Stimulated activated CD4-positive, alpha-beta T cell treated with anti-CD3 and anti-CD28 coated beads, Interleukin-4, amount 100 ng/mL, for 1 hour (primary cell): ENCODE measurements around the gene P3H2.
"Not testable (repeated sequence)": the region's sequence is repeated elsewhere in the genome, so short reads cannot be mapped to it uniquely, and the experiment has no call there.

ENCODE experiments used
- DNase-seq: peaks from one replicate; pipeline ENCODE4 v3.0.0-alpha.2; 2020

Gene P3H2, protein sequence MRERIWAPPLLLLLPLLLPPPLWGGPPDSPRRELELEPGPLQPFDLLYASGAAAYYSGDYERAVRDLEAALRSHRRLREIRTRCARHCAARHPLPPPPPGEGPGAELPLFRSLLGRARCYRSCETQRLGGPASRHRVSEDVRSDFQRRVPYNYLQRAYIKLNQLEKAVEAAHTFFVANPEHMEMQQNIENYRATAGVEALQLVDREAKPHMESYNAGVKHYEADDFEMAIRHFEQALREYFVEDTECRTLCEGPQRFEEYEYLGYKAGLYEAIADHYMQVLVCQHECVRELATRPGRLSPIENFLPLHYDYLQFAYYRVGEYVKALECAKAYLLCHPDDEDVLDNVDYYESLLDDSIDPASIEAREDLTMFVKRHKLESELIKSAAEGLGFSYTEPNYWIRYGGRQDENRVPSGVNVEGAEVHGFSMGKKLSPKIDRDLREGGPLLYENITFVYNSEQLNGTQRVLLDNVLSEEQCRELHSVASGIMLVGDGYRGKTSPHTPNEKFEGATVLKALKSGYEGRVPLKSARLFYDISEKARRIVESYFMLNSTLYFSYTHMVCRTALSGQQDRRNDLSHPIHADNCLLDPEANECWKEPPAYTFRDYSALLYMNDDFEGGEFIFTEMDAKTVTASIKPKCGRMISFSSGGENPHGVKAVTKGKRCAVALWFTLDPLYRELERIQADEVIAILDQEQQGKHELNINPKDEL

DNA sequence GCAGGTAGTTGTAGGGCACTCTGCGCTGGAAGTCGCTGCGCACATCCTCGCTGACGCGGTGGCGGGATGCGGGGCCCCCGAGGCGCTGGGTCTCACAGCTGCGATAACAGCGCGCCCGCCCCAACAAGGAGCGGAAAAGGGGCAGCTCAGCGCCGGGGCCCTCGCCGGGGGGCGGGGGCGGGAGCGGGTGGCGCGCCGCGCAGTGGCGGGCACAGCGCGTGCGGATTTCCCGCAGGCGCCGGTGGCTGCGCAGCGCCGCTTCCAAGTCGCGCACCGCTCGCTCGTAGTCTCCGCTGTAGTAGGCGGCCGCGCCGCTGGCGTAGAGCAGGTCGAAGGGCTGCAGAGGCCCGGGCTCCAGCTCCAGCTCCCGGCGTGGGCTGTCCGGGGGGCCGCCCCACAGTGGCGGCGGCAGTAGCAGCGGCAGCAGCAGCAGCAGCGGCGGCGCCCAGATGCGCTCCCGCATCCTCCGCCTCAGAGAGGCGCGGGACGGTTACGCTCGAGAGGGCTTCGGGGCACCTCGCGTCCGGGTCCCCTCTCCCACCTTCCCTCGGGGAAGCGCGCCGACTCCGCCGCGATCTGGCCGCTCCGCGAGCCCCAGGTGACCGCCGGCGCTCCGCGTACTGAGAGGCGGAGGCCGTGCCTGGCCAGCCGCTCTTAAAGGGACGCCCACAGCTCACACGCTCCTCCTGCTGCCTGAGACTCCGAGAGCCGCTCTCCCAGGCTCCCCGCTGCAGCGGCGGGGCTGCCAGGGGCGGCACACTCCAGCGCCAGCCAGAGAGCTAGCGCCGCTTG lies at the start of gene P3H2:
Gene P3H2, minus strand, starts transcription at position 629 of the 792 bp plus-strand sequence. Its CDS starts 166 bp downstream, at position 463.
- peak; percentile 16 for DNase-seq

DNA sequence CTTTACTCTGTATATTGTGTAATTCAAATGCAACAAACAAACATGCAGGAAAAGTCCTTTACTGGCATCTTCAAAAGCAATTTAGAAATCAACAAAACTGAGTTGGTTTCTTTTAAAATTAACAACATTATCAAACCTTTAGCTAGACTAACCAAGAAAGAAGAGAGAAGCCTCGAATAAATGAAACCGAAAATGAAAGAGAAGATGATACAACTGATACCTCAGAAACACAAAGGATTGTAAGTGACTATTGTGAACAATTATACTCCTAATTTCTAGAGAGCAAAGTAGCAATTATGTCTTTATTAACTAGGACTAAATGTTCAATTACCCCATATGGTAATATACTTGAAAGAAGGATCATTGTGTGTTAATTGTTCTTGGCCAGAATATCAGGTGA lies 49.2 kb upstream of the P3H2 start:
- no peak for DNase-seq

DNA sequence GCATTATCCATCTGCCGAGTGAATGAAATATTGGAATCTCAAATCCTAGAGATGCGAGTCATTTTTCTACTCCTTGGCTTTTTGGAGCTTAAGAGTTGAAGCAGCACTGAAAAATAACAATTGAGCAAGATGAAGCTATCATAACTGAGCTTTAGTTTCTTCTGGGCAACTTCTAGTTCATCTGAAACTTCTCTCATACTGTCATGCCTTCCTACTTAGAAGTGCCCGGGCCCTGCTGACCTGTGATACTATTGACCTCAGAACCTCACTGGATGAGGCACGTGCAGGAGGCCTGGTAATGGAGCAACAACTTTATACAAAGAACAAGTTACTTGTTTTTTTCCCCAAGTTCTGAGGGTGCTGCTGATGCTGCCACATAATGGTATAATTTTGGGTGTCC lies 48.5 kb upstream of the P3H2 start:
- no peak for DNase-seq

DNA sequence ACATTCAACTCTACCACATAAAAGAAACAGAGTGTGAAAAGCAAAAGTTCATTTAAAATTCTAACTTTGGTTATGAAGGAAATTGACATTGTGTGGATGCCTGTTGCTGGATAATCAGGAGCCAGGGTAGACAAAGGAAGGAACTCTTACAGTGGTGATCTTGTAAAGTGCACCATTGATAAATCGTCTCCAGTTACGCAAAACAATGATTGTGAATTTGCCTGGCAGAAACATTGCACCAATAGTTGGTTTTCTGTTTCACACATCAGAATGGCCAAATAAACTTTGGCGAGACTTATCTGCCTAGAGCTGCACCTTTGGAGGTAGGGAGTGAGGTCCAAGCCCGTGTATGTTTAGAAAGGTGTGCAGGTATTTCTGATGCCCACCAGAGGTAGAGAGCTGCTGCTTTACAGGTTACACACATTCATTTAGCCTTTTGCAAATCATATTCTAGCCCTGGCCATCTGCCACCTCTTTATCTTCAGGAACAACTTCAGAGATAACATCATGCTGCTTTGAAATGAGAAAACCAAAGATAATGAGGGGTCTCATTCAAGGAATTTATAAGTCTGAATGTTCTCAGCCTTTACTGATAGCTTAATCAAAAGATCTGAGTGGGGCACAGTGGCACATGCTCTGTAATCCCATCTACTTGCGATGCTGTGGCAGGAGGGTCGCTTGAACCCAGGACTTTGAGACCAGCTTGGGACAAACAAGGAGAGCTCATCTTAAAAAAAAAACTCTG lies 47.4 kb upstream of the P3H2 start:
- DNase-seq = no peak

DNA sequence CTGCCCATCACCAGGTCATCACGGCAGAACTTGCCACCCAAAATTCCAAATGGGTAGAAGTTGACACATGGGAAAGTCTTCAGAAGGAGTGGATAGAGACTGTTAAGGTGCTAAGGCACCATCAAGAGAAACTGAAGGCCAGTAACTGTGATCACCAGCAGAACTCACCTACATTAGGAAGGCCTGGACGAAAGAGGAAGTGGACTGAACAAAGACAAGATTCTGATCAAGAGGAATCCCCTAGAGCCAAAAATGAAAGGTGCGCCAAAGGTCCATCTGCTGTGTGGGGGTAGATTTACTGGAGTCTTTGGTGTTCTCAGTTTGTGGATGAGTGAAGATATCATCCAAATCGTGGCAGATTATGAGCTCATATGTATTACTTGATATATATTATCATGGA lies 46.3 kb upstream of the P3H2 start:
- no peak for DNase-seq

DNA sequence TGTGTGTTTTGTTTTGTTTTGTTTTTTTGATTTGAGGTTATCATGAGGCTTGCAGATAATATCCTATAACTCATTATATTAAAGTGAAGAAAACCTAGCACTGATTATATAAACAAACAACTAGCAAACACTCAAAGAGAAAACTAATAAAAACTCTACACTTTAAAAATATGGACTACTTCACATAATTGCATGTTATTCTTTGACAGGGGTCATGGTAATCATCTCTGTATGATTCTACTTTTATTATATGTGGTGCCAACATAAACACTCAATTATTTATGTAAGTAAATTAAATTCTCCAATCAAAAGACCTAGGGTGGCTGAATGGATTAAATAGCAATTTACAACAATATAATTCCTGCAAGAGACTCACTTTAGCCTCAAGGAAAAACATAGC lies 44.6 kb upstream of the P3H2 start:
- DNase-seq = no peak

DNA sequence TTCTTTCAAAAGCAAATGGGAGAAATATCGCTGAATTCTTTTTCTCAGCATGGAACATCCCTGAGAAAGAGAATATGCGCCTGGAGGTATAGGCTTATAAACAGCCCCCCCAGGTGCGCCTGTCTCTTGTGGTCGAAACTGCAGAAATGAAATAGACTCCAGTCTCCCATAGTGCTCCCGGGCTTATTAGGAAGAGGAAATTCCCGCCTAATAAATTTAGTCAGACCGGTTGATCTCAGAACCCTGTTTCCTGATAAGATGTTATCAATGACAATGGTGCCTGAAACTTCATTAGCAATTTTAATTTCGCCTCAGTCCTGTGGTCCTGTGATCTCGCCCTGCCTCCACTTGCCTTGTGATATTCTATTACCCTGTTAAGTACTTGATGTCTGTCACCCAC lies 41.3 kb upstream of the P3H2 start:
- not testable (repeated sequence) for DNase-seq

DNA sequence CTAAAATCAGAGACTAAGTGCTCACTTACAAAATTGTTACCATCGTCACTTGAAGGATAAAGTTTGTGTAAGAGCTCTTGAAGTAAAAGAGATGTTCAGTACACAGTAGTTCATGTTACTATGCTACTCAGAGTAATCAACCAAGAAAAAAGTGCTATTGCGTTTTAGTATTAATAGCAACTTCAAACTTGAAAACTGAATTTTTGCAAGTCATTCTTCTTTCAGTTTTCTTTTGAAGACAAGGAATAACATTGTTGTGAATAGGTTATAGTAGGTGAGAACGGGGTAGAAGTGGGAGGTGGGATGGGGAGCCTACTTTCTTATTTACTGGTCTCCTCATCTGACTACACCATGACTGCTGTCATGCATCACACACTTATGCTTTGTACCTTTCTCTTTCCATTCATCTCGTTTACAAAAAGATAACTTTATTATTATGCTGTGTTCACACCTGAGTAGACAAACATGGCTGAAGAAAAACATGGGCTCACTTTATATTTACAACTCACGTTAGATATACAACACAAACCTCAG lies 39.3 kb upstream of the P3H2 start:
- DNase-seq = no peak

DNA sequence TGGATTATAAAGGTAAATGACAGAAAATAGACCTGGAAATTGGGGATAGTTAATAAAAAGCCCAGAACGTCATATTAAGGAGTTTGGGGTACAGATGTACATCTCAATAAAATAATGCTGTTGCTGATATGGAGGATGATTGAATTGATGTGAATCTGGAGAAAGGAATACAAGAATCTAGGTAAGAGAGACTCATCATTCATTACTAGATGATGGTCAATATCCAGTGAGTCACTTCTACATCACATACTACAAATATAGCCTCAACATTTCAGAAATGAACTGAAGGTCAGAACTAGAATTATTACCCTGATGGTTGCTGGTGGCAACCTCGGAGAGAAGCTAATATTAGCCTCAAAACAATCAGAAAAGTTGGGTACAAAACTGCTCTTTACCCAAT lies 37.6 kb upstream of the P3H2 start:
- DNase-seq = no peak

DNA sequence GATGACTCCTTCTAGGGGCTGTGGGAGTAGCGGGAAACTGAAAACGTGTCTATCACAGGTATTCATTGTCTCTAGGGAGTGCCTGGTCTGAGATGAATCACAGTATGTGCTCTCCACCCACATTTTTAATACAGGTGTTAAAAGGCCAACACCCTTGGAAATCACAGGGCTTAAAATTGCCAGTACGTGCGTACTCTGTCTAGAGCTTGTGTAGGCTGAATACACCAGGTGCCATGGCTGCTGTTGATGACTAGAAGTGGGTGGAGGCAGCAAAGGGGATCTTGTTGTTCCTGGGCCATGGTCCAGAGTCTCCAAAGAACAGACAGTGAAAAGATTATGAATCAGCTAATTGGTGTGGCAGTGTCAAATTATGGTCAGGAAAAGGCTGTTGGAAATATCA lies 35.1 kb upstream of the P3H2 start:
- no peak for DNase-seq

DNA sequence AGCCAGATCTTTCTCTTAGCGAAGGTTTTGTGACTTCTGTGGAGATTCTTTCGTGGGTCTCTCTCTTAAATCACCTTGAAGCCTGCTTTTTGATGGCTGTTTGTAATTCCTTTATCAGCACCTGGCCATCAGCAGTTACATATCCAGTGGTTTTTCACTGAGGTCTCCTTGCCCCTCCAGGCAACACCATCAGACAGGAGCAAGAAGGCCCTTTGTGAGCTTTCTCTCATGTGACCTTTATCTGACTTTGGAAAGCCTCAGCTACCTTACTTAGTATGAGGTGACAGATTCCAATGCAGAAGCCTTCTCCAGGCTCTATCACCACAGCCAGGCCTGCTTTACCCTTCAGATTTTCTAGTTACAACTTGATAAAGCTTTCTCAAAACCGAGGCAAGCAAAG lies 30.0 kb upstream of the P3H2 start:
- DNase-seq = no peak

DNA sequence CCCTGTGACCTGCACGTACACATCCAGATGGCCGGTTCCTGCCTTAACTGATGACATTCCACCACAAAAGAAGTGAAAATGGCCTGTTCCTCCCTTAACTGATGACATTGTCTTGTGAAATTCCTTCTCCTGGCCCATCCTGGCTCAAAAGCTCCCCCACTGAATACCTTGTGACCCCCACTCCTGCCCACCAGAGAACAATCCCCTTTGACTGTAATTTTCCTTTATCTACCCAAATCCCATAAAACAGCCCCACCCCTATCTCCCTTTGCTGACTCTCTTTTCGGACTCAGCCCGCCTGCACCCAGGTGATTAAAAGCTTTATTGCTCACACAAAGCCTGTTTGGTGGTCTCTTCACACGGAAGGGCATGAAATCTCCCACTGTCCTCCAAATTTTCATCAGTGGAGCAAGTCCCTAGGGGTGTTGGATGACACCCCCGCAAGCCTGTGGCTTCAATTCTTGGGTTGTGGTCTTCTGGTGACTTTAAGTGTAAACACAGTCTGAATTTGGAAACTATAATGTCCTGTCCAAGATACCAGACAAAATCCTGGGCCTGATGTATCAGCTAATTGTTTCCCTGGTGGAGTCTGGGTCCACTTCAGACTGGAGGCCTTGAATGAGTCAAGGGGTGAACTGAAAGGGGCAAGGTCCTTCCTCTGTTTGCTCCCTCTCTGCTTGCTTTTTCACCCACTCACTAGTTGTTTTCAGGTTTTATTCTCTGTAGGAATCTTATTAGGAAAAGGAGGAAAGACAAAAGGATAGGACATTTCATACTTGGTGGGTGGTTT lies 29.3 kb upstream of the P3H2 start:
- not testable (repeated sequence) for DNase-seq

DNA sequence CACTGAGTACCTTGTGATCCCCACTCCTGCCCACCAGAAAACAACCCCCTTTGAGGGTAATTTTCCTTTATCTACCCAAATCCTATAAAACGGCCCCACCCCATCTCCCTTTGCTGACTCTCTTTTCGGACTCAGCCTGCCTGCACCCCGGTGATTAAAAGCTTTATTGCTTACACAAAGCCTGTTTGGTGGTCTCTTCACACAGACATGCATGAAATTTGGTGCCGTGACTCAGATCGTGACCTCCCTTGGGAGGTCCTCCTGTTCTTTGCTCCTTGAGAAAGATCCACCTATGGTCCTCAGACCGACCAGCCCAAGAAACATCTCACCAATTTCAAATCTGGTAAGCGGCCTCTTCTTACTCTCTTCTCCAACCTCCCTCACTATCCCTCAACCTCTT lies 24.1 kb upstream of the P3H2 start:
- DNase-seq = not testable (repeated sequence)

DNA sequence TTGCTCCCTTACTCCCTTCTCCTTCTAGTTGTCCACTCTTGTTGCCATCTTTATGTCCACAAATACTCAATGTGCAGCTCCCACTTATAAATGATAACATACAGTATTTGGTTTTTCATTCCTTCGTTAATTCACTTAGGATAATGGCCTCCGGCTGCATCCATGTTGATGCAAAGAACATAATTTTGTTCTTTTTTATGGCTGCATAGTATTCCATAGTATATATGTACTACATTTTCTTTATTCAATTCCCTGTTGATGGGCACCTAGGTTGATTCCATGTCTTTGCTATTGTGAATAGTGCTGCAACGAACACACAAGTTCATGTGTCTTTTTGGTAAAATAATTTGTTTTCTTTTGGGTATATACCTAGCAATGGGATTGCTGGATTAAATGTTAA lies 21.3 kb upstream of the P3H2 start:
- DNase-seq = no peak

DNA sequence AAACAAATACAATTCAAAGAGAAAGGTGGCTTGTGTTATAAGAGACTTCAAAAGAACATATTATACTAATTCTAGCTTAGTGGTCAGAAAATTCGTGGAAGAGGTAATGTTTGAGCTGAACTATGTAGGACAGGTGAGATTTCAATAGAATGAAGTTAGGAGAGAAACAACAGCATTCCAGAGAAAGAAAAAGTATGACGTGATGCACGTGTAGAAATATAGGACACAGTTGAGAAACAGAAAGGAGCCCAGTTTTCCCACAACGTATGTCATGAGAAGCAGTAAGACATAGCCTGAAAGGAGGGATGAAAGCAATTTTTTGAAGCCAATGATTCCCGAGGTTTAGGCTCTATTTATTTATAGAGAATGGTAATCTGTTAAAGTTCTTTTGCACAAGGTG lies 18.7 kb upstream of the P3H2 start:
- no peak for DNase-seq

DNA sequence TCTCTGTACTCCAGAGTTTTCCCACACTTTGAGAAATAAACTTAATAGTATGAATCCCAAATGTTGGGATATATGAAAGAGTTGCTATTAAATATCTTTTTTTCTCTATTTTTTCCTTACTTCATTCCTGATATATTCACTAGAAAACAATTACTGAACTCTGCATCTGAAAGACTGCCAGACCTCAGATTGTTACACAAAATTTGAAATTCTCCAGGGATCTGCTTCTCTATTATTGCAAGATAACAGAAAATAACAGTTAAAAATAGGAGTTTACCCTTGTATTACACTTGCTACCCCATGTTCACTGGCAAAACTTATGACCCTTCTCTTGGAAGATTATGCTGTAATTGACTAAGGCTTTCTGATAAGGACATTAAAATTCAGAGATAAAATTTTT lies 11.7 kb upstream of the P3H2 start:
- no peak for DNase-seq

DNA sequence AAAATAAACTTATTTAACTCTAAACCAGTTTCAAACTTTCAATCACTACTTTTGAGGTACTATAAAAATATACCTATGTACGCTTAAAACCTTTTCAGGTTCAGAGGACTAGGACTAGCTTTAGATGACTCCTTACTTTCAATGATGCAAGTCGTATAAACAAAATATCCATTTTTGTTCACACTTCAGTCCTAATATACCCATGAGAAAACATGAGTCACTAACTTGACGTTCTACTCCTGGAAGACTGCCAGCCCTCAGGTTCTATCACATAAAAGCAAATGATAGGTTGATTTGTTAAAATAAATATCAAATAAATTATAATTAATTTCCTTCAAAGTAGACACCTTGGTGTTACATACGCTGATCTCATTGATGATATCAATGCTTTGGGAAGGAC lies 10.6 kb upstream of the P3H2 start:
- no peak for DNase-seq

DNA sequence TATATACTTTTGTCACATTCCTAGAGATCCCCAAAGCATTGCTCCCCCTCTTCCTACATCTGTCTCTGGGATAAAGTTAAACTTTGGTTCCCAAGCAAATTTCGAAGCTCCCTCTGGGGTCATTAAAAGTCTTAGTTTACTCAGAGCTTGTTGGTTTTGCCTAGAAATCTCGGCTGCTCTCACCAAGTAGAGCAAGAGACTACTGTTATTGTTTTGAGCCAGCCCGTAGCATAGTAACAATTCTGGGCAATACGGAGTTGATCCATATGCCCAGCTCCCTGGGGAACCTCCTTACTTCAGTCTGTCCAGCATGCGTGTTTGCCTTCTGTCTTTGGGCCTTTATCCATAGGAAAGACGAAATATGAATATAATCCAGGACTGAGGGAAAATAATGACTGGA lies 10.0 kb upstream of the P3H2 start:
- DNase-seq = no peak

DNA sequence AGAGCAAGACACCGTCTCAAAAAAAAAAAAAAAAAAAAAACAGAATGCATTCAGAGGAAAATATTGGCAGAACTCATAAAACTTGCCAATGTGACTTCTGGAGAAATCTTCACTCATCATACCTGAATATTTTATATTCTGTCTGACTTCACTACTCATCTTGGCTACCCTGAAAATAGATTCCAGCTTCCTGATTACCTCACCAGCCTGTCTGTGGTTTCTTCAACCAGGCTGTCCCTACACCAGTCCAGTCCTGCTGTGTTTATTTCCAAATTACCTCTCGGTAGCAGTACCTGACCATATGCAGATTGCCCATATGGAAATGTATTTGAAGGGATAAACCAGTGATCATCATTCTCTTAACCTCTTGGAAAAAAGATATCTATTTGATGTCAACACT lies 9.3 kb upstream of the P3H2 start:
- no peak for DNase-seq

DNA sequence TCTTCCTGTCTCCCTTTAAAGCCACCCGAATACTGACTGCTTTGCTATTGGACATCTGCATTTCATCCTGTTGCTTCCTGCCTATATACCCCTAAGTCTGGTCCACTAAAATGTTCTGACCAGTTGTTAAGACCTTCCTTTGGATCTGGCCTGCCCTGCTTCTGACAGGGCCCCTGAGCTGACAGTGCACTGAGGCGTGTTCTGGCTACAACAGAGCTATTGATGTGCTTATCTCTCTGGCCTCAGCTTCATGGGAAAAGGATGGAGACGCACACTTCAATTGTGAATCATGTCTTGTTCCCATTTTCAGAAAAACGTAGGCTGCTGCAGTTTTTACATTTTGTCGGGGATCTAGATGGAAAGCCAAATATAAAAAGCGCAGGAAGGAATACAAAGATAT lies 7.1 kb upstream of the P3H2 start:
- DNase-seq = no peak

DNA sequence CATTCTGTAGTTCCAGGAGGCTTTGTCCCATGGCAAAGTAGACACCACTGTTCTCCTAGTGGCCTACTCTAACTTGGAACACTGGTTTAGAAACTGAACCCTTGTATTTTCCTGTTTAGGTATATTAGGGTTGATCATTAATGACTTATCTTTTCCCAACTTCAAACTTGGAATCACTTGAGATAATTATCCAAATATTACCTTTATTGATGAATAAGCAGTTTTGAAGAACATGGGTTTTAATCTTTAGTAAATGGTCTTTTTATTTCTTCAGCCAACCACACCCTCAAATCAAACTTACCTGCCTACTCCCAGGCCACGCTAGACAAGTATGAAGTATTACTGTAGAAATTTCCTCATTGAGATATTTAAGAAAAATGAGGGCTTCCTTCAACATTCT lies 6.5 kb upstream of the P3H2 start:
- no peak for DNase-seq
